HG03064 (cell line): Measurements from ENCODE around the gene NIPBL.
"Not testable (repeated sequence)": the region's sequence is repeated elsewhere in the genome, so short reads cannot be mapped to it uniquely, and the experiment has no call there.

Experiments
- ATAC-seq: cut with Tn5 transposase; IDR thresholded peaks from one replicate; pipeline ENCODE4 v1.9.1; 2021; ENCODE audit warnings: low read depth; ENCODE audit not compliant: unreplicated experiment

NIPBL gene

GRCh38 chr5:37013181-37013580 is 136.6 kb downstream of the NIPBL start:
- ATAC-seq = not testable (repeated sequence)

DNA sequence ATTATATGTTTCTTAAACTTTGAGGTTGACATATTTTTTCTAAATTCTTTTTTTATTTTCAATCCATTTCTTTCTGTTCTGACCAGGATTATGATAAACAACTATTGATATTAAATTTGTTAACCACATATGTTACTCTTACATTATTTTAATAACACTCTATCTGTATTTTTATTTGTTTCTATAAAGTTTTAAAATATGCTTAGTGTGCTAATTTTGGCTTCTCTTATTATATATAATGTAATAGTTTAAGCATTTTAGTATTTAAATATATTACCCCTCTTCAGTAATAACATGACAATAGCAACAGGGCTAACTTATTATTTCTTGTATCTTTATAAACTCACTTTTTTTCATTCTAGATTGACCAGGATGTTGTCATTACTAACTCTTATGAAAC is 137.8 kb downstream of the NIPBL start:
- no peak for ATAC-seq

- no peak for ATAC-seq
These were observed 139.5 kb downstream of the NIPBL start for GRCh38 chr5:37015795-37016666.

GRCh38 chr5:37028910-37029309 is 152.3 kb downstream of the NIPBL start:
- ATAC-seq = no peak

DNA sequence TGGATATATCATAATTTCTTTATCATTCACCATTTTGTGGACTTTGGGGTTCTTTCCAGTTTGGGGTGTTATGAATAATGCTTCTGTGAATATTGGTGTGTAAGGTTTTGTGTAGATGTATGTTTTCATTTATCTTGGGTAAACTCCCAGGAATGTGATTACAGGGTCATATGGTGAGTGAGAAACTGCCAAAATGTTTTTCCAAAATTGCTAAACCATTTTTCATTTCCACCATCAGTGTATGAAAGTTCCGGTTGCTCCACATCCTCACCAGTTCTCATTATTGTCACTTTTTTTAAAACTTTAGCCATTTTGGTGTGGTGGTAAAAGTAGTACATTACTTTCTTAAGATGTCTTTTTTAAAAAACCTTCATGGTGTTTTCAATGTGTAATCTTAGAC is 152.9 kb downstream of the NIPBL start:
- ATAC-seq = no peak

DNA sequence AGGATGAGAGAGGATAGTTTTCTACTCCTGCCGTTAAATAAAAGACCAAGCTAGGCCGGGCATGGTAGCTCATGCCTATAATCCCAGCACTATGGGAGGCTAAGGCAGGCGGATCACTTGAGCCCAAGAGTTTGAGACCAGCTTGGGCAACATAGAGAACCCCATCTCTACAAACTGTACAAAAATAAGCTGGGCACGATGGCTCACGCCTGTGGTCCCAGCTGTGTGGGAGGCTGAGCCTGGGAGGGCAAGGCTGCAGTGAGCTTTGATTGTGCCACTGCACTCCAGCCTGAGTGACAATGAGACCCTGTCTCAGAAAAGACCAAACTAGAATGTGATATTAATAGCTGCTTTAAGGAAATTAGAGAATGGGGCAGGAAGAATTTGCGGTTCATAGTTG is 158.4 kb downstream of the NIPBL start:
- ATAC-seq = no peak

DNA sequence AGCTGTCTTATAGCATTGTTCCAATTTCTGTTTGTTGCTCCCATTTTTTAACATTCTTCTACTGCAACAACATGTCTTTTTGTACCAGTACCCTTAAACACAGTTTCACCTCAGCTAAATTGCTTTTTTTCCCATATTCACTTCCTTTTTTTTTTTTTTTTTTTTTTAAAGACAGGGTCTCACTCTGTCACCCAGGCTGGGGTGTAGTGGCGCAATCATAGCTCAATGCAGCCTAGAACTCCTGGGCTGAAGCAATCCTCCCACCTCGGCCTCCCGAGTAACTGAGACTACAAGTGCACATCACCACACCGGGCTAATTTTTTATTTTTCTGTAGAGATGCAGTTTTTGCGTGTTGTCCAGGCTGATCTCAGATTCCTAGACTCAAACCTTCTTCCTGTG is 161.3 kb downstream of the NIPBL start:
- no peak for ATAC-seq

- ATAC-seq = no peak
These were observed 163.3 kb downstream of the NIPBL start for GRCh38 chr5:37039824-37040223.

DNA sequence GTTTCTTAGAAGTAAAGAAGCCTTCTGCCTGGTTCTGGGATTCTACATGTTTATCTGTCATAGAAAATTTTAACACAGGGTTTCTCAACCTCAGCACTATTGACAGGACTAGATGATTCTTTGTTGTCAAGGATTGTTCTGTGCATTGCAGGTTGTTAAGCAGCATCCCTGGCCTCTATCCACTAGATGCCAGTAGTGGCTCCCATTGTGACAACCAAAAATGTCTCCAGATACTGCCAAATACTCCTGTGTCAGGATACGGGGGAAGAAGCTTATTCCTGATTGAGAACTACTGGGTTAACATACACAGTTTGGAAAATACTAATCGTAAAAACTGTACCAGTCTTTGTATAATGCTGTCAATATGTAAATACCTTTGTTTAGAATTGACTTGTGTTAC is 167.1 kb downstream of the NIPBL start:
- no peak for ATAC-seq

DNA sequence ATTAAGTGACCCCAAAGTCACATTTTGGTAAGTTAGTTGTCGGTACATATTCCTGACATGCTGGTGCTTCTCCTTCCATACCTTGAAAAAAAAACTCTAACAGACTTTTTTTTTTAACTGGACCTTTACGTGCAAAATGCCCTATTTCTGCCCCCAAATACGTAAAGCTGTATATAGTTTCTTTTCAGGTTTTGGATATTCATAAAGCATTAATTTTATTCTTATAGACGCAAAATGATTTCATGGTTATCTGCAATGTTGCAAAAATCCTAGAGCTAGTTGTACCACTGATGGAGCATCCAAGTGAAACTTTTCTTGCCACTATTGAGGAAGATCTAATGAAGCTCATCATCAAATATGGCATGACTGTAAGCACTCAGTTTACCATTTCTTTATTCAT is 167.6 kb downstream of the NIPBL start:
- no peak for ATAC-seq

DNA sequence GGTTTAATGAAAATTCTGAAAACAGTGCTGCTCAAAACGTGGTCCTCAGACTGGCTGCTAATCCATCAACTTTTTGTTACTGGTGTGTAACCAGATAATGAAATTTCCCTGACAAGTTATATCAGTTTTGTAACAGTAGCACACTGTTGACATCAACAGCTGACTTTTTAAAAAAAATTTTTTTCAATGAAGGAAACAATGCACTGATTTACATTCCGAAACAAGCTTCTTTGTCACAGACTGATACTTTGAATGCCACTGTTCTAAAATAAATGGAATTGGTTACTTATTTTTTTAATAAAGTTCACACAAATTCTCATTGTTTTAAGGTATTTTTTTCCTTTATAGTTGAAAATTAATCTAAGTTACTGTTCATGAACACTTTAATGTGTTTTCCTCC is 169.1 kb downstream of the NIPBL start:
- no peak for ATAC-seq

GRCh38 chr5:37047947-37048346 is 171.4 kb downstream of the NIPBL start:
- no peak for ATAC-seq

- no peak for ATAC-seq
These were observed 177.8 kb downstream of the NIPBL start for GRCh38 chr5:37054391-37054790.

DNA sequence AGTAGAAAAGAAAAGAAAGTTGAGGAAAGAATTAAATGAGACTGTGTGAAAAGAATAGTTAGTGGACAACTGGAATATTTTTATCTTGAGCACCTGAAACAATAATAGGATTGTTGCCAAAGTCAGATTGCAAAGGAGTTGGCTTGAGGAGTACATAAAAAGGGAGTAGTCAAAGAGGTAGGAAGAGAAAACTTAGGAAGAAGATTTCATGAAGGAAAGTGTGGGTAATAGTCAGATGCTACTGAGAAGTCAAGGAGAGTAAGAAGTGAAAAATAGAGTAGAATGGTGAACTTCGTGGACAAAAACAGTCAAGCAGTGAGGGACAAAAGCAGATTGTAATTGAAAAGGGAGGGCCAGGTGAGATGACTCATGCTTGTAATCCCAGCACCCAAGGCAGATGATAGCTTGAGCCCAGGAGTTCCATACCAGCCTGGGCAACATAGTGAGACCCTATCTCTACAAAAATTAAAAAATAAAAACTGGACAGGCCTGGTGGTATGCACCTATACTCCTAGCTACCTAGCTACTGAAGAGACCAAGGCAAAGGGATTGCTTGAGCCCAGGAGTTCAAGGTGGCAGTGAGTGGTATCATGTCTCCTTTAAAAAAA is 178.9 kb downstream of the NIPBL start:
- ATAC-seq = no peak

DNA sequence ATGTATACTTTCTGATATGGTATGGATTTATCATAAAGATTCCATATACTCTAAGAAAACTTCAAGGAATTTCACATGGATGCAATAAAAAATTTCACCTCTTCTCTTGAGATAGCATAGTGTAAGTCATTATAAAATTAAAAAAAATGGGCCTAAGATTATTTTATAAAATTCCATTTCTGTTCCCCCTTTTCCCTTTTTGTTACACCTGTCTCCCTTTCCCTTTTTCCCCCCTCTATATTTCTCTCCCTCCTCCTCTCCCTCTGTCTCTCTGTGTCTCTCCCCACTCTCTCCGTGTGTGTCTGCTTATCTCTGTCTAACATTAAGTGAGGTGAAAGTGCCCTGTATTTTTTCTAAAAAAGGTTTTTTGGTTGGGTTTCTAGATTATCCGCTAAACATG is 180.2 kb downstream of the NIPBL start:
- ATAC-seq = no peak

- ATAC-seq = no peak
These were observed 183.5 kb downstream of the NIPBL start for GRCh38 chr5:37060030-37060429.

DNA sequence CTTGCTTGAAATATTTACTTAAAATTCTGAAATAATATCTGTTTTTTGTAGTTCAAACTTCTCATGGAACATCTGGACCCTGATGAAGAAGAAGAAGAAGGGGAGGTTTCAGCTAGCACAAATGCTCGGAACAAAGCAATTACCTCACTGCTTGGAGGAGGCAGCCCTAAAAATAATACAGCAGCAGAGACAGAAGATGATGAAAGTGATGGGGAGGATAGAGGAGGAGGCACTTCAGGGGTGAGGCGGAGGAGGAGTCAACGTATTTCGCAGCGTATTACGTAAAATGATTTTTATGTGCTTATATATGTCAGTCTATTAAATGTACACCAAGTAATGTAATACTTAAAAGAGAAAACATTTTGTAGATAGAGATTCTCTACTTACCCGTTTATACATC is 187.2 kb downstream of the NIPBL start:
- no peak for ATAC-seq

GRCh38 chr5:37064442-37064841 is 187.9 kb downstream of the NIPBL start:
- no peak for ATAC-seq

DNA sequence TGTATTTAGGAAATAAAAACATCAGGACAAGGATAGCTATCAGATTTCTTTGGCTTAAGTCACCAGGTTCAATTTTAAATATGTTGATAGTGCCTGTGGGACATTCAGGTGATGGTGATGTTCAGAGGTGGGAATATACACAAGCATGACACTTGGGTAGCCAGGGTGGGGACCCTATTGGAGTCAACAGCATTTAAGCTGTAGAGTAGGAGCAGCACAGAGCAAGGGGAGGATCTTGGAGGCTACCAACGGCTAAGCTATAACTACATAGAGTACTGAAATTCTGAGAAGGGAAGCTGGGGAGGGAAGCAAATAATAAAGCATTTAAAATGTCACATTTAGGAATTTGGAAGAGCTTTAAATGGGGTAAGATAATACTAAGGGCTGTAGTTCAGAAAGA is 194.9 kb downstream of the NIPBL start:
- ATAC-seq = no peak

DNA sequence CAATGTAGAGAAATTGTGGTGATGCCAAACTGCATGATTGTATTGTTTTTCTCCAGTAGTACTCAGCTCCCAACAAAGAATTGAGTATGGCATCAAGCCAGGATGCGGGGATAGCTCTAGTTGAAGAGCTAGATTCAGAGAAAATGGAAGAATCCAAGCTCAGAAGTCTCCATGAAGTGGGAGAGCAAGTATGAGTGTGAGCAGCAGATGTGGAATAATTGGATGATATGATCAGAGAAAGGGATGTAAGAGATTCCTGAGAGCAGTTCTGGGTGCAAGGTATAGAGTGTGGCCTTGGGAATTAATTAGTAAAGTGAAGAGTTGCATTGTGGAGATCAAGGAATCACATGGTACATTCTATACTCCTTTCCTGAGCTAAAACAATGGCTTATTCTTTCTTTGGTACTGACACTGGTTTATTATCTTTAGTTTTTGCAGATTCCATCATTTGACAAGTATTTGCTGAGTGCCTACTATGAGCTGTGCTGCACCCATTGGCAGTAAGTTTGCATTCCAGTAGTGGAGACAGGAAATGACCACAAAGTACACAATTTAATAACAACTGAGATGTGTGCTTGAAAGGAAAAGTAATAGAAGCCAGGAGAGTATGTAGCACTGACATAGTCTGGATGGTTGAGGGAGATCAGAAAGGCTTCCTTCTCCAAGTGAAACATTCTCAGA is 195.5 kb downstream of the NIPBL start:
- ATAC-seq = no peak

GRCh38 chr5:37075399-37075950 is 198.9 kb downstream of the NIPBL start:
- ATAC-seq = no peak
